HepG2 (cell line): ENCODE measurements around the gene DAZAP1. TPM values are rescaled to one million over a fixed set of nuclear protein-coding genes. Genes with fewer than 3 reads are reported as not detected.

Experiments
- HDAC1 ChIP-seq: sonication (generic); formaldehyde crosslinking; IDR thresholded peaks from 2 replicates; pipeline ENCODE4 v1.5.1; 2020; ENCODE audit warnings: mild to moderate bottlenecking, missing genetic modification reagents
- HNF1A ChIP-seq, 2 experiments: sonication (generic) in 1 of 2; formaldehyde crosslinking in 1 of 2; IDR thresholded peaks; 2 replicates each; pipeline versions ENCODE4 v1.4.0 to v1.6.1; 2016 to 2020; ENCODE audit warnings: borderline replicate concordance in 1 of 2, low read depth in 1 of 2, mild to moderate bottlenecking in 1 of 2, missing genetic modification reagents in 1 of 2
- MAFK ChIP-seq, 2 experiments: IDR thresholded peaks in 1 of 2; conservative IDR thresholded peaks in 1 of 2; 2 replicates each; pipeline ENCODE4 v1.6.1; 2011; ENCODE audit warnings: improper control_type of control experiment in 2 of 2, low read length in 2 of 2
- PLRG1 ChIP-seq: fragments of 450-650 bp; conservative IDR thresholded peaks from 2 replicates; pipeline ENCODE4 v1.6.1; 2016
- RXRA ChIP-seq: sonication (generic); formaldehyde crosslinking; IDR thresholded peaks from 2 replicates; pipeline ENCODE4 v1.5.1; 2020; ENCODE audit warnings: missing genetic modification reagents
- SPEN ChIP-seq: sonication (generic); formaldehyde crosslinking; IDR thresholded peaks from 2 replicates; pipeline ENCODE4 v1.5.1; 2020; ENCODE audit warnings: low read depth, mild to moderate bottlenecking, missing genetic modification reagents
- ZBTB40 ChIP-seq, 2 experiments: fragments of 450-650 bp in 1 of 2; sonication (generic) in 1 of 2; formaldehyde crosslinking in 1 of 2; IDR thresholded peaks; 2 replicates each; pipeline versions ENCODE4 v1.6.1 to v1.8.0; 2016 to 2022; ENCODE audit warnings: antibody characterized with exemption in 1 of 2, mild to moderate bottlenecking in 1 of 2, missing genetic modification reagents in 1 of 2
- ZFP82 ChIP-seq: sonication (generic); formaldehyde crosslinking; IDR thresholded peaks from 2 replicates; pipeline ENCODE4 v1.5.1; 2020; ENCODE audit warnings: mild to moderate bottlenecking, missing genetic modification reagents, borderline replicate concordance
- ZNF432 ChIP-seq: sonication (generic); formaldehyde crosslinking; IDR thresholded peaks from 2 replicates; pipeline ENCODE4 v1.5.0; 2020; ENCODE audit warnings: missing genetic modification reagents, mild to moderate bottlenecking, borderline replicate concordance
- ZNF503 ChIP-seq: sonication (generic); formaldehyde crosslinking; IDR thresholded peaks from 2 replicates; pipeline ENCODE4 v1.4.0; 2020; ENCODE audit warnings: missing genetic modification reagents
- polyA plus RNA-seq, 8 experiments: library from polyadenylated mRNA; depleted of rRNA in 3 of 8; stranded (reverse) in 7 of 8; unstranded in 1 of 8; fragments of >200 nt; fragmentation: Illumina TruSeq in 4 of 8; extraction: Trizol in 4 of 8; gene quantifications; 2 replicates each; pipeline versions ENCODE4 v1.2.1 to v1.2.3, GENCODE V29; 2011 to 2016; ENCODE audit warnings: low read depth in 4 of 8, missing spikeins in 1 of 8, mixed read lengths in 1 of 8; ENCODE audit not compliant: insufficient read depth in 1 of 8
- total RNA-seq, 5 experiments: library from RNA; depleted of rRNA; stranded (reverse); fragments of >200 nt; fragmentation: Illumina TruSeq; extraction: Trizol; gene quantifications; 2 replicates each; pipeline ENCODE4 v1.2.3, GENCODE V29; 2016; ENCODE audit warnings: low read depth in 1 of 5

The DAZAP1 gene
- total and polyA plus RNA-seq, 2 of the 13 experiments (the other 11 are each of a cell fraction or from before 2014, with no cell fraction given), result 63.3 to 79.2 TPM

GRCh38 chr19:1438035-1438932, 30.9 kb downstream of the DAZAP1 start, which contains the start of gene RPS15 (continued):
- TF ChIP-seq ZNF503 (CRISPR knock-in tag) (peak; percentile 87; the same call in 1 of the 2 replicates), PLRG1 (no peak), SPEN (CRISPR knock-in tag) (peak; percentile 100), HDAC1 (CRISPR knock-in tag) (peak; percentile 86), ZBTB40 (IDR thresholded peaks at IDR 0.05) (no peak), ZBTB40 (CRISPR knock-in tag; IDR thresholded peaks at IDR 0.05) (peak; percentile 76; the same call in 1 of the 2 replicates), RXRA (CRISPR knock-in tag) (peak; percentile 76; the same call in 1 of the 2 replicates), MAFK (conservative IDR thresholded peaks at IDR 0.05 in 1 of 2, IDR thresholded peaks at IDR 0.05 in 1 of 2; ENCODE audit: low read length in 2 of 2) (no peak; a peak in 1 of 4 replicates), HNF1A (IDR thresholded peaks at IDR 0.05; ENCODE audit: low read depth) (no peak), HNF1A (CRISPR knock-in tag; IDR thresholded peaks at IDR 0.05; ENCODE audit: borderline replicate concordance) (peak; percentile 85; the same call in 1 of the 2 replicates), ZFP82 (CRISPR knock-in tag) (peak; percentile 77; the same call in 1 of the 2 replicates), ZNF432 (no peak)
